Activated T-helper 9 cell treated with anti-CD3 and anti-CD28 coated beads, Interleukin-2, amount 50 U/mL, for 16 hours (primary cell): Measurements from ENCODE around the gene SIGLEC7.

Experiments
- DNase-seq: peaks from one replicate; pipeline ENCODE4 v3.0.0-alpha.2; 2020; ENCODE audit warnings: low read depth

The SIGLEC7 gene

GRCh38 chr19:51142119-51142518 lies at the start of gene SIGLEC7:
TSS of gene SIGLEC7 (plus strand) at chr19:51142301. CDS start at chr19:51142370, 69 bp downstream.
- no peak for DNase-seq

DNA sequence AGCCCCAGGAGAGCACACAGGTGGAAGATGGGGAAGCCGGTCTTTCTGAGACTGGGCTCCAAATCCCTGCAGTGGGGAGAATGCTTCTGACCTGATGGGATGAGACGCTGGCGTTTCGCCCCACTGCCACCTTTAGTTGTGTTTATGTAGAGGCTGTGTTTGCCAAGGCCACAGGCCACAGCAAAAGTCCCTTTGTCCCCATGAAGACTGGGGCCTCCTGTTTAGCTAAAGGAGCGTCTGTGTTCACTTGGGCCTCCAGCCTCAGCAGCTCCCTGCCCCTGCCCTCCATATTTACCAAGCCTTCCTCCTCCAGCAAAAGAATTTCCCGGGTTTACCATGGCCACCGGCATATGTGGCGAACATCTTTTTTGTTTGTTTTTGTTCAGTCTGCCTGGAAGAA lies 49.0 kb upstream of the SIGLEC7 start:
- no peak for DNase-seq

DNA sequence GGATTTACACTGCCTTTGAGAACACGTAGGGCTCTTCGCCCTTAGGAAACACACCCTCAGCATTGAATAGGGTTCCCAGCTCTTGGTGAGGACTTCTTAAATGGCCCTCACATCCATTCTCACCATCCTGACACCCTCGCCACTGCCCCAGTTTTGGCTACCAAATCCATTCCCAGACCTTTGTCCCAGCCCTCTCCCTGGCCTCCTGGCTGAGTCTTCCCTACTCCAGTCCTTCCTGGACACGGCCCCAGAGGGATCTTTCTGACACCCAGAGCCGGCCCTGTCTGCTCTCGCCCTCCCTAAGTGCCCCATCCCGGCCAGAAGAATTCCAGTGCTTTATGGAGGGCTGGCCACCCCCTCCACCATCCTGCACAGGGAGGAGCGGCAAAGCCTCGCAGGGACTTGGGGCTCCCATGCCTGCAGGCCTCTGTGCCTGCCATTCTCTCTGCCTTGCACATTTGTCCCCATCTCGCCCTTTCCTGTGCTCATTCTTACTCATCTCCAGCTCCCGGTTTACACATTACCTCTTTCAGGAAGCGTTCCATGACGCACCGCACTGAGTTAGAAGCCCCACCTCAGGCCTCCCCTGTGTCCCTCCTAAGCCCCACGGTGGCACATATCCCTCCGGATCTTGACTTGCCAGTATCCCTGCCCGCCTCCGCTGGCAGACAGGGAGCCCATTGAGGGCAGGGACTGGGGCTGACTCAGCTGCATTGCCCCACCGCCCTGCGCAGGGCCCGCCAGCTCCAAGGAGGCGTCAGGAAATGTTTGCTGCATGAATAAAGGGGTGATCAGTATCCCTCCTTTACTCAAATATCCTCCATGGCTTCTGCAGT lies 48.4 kb upstream of the SIGLEC7 start:
- no peak for DNase-seq

- DNase-seq, result peak; percentile 13
Observed at GRCh38 chr19:51094696-51095279, 47.3 kb upstream of the SIGLEC7 start.

DNA sequence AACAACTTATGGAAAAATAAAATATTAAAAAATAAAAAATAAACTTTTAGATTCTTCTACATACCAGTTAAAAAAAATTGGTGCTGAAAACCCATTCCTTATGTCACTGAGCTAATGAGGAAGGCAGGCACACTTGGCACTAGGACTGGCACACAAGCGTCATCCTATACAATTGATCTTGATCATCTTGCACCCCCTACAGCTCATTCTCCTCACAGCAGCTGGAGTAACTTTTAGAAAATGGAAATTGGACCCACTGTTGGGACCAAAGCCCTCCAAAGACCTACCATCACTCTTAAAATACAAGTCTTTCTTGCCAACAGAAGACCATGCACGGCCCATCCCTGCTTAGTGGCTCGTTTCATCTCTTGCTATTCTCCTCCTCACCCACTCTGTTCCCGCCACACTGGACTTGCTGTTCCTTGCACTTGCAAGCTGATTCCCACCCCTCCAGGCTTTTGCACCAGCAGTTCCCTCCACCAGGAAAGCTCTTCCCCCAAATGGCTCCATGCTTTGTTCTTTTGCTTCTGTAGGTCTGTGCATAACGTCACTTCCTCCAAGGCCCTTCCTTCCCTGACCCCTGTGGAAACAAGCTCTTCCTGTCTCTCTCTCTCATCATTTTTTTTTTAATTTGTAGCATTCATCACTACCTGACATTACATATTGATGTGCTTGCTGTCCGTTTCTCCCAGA lies 45.5 kb upstream of the SIGLEC7 start:
- DNase-seq, result no peak

DNA sequence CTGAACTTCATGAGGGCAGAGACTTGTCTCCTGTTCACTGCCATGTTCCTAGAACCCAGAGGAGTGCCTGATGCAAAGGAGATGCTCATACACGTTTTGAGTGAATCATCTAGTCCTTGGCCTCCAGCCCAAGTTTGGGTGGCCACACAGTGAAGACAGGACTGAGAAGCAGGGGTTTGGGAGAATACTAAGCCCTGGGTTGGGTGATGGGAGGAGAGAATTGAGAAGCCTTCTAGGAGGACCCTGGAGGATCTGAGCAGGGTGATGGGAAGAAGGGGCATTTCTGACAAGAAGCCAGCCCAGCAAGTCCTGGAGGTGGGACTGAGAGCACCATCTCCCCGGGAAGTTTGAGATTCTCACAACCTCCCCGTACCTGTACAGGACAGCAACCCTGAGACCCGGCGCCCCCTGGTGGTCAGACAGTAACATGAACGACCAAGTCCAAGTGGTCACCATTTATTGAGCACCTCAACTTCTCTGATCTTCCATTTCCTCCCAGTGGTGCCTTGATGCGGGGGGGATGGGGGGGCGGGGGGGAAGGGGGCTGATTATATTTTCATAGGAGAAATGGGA lies 44.8 kb upstream of the SIGLEC7 start:
- DNase-seq, result peak; percentile 63

DNA sequence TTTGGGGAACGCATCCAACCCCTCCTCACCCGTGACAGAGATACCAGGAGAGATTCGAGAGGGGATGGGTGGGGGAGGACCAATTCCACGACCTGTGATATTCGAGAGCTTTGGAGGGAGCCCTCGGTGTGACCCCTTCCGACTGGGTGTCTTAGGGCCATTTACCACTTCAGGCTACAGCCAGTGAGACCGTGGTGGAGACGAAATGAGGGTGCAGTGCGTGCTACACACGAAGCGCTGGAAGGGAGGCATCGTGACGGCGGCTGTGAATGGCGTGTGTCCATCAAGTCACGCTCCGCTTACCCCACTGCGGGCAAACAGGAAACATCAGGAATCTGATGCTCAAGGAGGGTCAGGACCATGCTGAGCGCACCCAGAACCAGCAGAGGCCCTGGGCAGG lies 44.3 kb upstream of the SIGLEC7 start:
- DNase-seq, result no peak

GRCh38 chr19:51098365-51099046 lies 43.6 kb upstream of the SIGLEC7 start:
- peak; percentile 20 for DNase-seq

GRCh38 chr19:51099047-51099382 lies 43.1 kb upstream of the SIGLEC7 start:
- DNase-seq, result no peak

DNA sequence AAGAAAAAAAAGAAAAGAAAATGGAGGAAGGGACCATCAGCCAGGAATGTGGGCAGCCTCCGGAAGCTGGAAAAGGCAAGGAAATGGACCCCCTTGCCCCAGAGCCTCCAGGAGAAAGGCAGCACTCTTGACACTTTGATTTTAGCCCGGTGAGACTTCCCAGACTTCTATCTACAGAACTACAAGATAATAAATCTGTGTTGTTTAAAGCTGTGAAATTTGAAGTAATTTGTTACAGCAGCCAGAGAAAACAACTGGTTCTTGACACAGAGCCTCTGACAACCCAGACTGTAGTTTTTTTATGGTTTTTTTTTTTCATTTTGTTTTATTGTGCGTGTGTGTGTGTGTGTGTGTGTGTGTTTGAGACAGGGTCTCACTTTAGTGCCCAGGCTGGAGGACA lies 41.5 kb upstream of the SIGLEC7 start:
- DNase-seq, result no peak

GRCh38 chr19:51101171-51101865 lies 40.8 kb upstream of the SIGLEC7 start:
- DNase-seq, result no peak

- no peak for DNase-seq
Observed at GRCh38 chr19:51102991-51103390, 39.1 kb upstream of the SIGLEC7 start.

GRCh38 chr19:51103926-51104341 lies 38.2 kb upstream of the SIGLEC7 start:
- DNase-seq, result no peak

GRCh38 chr19:51107406-51108065 lies 34.6 kb upstream of the SIGLEC7 start:
- no peak for DNase-seq

DNA sequence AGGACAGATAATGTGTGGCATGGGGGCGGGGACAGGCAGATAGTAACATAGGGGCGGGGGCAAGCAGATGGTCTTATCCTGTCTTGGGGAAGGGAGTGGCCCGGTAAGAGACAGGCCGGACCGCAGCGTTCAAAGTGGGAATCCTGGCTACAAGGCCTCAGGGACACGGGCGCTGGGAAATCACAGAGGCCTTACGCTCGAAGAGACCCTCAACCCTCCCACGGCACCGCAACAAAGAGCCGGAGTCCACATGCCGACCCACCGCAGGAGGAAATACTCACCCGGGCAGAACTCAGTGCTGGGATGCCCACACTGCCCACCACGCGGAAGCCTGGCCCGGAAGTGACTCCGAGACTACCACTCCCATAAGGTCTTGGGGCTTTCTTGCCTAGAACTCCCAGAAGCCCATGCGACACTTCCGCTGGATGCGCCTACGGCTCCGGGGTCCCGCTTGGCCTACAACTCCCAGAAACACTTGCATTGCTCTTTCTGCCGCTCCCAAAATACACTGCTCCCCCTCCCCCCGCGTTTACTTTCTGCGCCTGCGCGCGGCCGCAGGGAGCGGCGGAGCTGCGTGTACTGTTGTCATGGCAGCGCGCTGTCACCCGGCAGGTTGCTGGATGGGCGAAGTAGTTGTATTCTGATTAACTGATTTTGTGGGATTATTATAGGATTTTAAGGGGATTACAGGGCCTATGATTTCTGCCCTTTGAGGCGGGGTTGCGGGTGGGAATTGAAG lies 33.9 kb upstream of the SIGLEC7 start, which contains the start of gene CTU1:
TSS of gene CTU1 (minus strand) at position 344 of the 739 bp plus-strand sequence. CDS start 3,840 bp downstream, outside the sequence.
- DNase-seq, result peak; percentile 98

GRCh38 chr19:51108805-51109146 lies 33.3 kb upstream of the SIGLEC7 start:
- DNase-seq, result no peak

GRCh38 chr19:51110666-51110971 lies 31.5 kb upstream of the SIGLEC7 start:
- no peak for DNase-seq

DNA sequence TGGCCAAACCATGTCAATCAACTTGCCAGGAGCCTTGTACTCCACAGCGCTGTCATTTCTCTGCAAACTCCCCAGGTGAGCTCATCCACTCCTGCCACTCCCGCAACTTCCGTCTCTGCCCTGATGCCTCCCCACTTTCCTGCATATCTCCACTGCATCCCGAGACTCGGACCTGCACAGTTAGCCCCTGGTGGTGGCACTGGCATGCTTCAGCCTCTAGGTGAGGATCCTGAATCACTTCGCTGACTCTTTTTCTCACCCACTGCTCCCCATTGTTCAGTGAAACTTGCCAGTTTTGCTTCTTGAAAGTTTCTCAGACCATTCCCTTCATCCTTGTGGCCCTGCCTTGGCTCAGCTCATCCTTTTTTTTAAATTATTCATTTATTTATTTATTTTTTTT lies 30.5 kb upstream of the SIGLEC7 start:
- DNase-seq, result no peak

DNA sequence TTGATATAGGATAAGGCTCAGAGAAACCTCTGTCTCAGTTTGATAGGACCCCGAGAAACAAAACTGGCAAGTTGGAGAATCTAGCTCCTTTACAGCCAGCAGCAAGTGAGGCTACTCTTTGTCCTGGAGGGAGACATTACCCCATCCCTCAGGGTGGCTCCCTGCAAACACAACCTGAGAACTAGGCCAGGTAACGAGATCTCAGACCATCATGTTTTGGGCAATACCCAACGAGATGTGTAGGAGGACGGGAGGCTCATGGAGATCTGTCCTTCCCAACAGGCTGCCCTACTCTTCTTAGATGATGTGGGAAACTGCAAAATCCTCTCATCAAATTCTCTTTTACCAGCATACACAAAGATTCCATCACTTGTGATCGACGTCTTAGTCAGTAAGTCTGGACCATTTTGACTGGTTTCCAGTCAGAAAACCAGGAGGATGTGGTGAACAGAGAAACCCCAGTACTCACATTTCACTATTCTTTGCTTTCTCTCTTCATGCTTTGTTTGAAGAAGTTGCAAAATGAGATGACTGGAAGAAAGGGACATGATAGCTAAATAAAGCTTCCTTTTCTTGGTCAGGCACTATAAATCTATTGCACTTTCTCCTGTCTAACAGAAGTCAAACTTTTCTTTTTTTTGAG lies 27.9 kb upstream of the SIGLEC7 start:
- no peak for DNase-seq

DNA sequence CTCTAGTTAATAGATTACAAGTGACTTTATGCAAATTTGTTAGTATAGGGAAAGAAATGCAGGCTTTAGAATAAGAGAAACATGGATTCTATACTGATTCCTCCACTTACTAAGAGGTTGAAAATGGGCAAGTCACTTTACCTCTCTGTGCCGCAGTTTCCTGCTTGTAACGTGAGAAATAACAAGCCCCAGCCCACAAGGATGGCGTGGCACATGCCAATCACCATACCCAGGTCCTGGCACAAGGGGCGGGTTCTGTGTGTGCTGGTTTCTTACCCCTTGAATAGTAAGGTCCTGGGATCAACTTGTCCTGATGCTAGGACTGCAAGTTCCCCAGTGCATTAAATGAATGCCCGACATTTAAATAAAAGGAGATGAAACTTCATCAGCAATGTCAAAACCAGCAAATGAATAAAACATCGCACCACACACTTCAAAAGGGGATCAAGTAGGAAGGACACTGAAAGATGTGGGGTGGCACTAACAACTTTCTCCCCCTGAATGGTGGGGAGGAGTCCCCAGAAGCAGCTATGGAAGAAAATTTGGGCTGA lies 25.3 kb upstream of the SIGLEC7 start:
- no peak for DNase-seq
